GM10248 (cell line): ENCODE measurements around the gene SEMA3F.

Experiments used
- CTCF ChIA-PET: fragments of 300-600 bp; sonication (Branson Sonifier 250); formaldehyde crosslinking; extraction: SDS; loops from one replicate; lab custom pipeline; 2021; ENCODE audit warnings: antibody characterized with exemption; lab: Yijun Ruan, JAX
- POLR2A ChIA-PET: fragments of 350-650 bp; sonication (Branson Sonifier 250); formaldehyde crosslinking; extraction: SDS; loops from one replicate; lab custom pipeline; 2020; ENCODE audit warnings: antibody characterized with exemption; lab: Yijun Ruan, JAX
- DNase-seq: peaks from one replicate; pipeline ENCODE4 v3.0.0; 2012; ENCODE audit errors: extremely low spot score
- TF ChIP-seq, protein P1 (sequence below): IDR thresholded peaks from 2 replicates; pipeline ENCODE4 v1.5.1; 2012; ENCODE audit warnings: mild to moderate bottlenecking, low read depth; ENCODE audit errors: extremely low read depth, missing control alignments, control extremely low read depth

SEMA3F gene

DNA sequence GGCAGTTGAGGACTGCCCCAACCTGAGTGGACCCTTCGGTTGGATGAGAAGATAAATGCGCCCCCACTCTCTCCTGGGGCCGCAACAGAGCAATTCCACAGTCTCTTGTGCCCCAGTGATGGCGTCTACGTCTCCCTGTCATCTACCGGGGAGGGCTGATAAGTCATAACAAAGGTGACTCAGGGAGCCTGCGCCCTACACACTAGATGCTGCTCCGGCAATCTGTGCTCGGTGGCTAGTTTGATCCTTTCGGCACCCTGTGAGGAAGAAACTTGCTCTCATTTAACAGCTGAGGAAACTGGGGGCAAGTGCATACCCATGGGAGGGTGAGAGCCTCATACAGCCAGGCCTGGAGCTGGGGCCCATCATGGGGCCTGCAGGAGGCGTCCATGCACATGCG lies 14.1 kb upstream of the SEMA3F start:
- TF ChIP-seq, protein P1, sequence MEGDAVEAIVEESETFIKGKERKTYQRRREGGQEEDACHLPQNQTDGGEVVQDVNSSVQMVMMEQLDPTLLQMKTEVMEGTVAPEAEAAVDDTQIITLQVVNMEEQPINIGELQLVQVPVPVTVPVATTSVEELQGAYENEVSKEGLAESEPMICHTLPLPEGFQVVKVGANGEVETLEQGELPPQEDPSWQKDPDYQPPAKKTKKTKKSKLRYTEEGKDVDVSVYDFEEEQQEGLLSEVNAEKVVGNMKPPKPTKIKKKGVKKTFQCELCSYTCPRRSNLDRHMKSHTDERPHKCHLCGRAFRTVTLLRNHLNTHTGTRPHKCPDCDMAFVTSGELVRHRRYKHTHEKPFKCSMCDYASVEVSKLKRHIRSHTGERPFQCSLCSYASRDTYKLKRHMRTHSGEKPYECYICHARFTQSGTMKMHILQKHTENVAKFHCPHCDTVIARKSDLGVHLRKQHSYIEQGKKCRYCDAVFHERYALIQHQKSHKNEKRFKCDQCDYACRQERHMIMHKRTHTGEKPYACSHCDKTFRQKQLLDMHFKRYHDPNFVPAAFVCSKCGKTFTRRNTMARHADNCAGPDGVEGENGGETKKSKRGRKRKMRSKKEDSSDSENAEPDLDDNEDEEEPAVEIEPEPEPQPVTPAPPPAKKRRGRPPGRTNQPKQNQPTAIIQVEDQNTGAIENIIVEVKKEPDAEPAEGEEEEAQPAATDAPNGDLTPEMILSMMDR = no peak
- POLR2A ChIA-PET = no interaction called here
- CTCF ChIA-PET = no interaction called here
- DNase-seq = no peak

DNA sequence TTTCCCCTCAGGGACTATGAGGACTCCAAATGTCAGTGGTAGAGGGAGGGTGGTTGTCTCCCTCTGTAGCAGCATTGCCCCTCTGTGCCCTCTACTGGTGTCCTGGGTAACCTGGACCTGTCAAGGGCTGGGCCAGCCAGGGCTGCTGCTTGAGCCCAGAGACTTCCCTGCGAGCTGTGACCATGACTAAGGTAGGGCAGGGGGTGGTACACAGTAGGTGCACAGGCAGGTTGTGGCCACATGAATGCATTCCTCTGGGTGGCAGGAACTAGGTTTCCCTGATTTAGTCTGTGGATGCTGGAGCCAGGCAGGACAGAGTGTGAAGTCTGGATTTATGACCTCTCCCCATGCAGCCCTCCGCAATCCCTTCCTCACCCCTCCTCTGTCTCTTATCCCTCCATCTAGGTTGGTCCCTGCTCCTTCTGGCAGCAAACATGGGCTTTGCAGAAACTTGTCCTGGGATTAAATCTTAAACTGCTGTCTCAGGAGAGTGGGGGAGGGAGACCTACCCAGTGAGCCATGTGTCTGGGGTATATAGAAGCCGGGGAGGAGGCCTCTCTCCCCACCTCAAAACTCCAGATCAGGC lies 8.7 kb upstream of the SEMA3F start:
- POLR2A ChIA-PET = no interaction called here
- CTCF ChIA-PET = no interaction called here
- TF ChIP-seq, protein P1 = no peak
- DNase-seq = no peak

DNA sequence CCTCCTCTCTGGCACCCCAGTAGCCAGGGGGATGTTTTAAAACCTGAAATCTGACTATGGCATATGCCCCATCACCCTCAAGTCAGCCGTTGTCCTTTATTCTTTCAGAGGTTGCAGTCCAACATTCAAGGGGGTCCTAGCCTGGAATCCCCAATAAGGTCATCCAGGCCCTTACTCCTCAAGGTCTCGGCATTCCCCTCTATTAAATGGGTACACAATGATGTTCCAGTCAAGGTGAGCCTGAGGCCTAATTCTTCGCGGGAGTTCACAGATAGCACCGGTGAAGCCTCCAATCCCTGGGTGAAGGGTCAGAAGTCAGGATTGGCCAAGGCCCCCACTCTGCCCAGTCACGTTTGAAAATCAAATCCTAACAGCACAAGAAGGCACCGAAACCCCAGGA lies 8.1 kb upstream of the SEMA3F start:
- POLR2A ChIA-PET = no interaction called here

DNA sequence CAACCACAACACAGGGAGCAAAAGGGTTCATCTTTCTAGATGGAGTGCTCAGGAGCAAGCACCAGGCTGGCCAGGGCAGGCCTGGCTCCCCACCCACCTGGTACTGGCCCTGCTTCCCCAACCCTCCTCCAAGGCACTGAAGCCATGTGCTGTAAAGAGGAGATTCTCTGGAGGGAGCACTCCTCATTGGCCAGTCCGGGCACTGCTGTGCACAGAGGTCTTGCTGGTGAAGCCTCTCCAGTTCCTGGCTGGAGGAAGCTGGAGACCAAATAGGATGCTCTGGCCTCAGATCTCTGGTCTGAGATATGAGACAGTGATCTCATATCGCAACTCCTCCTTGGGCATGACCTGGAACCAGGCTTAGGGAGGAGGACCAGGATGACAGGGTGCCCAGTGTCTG lies 7.7 kb upstream of the SEMA3F start:
- no peak for DNase-seq
- ChIA-PET POLR2A (no interaction called here), CTCF (no interaction called here)
- TF ChIP-seq, protein P1 = no peak

More for the DNA sequence above, 8.1 kb upstream of the SEMA3F start:
- CTCF ChIA-PET = no interaction called here
- TF ChIP-seq, protein P1 = no peak
- DNase-seq = no peak

DNA sequence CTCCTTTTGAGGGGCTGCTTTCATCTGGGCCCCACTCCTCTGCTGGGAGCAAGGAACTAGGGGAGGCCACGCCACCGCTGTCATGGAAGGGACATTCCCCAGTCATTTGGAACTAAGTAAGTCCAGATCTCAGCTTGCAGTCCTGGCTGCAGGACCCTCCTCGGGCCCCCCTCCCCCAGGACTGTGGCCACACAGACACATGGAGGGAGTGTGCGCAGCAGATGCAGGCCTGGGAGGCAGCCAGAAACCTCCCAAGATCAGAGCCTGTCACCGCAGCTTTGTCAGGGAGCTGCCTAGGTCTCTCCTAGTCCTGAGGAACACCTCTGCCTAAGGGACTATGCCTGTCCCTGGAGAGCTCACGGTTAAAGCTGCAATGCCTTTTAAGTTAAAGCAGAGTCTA lies 7.3 kb upstream of the SEMA3F start:
- ChIA-PET POLR2A (no interaction called here), CTCF (no interaction called here)
- DNase-seq = no peak
- TF ChIP-seq, protein P1 = no peak

DNA sequence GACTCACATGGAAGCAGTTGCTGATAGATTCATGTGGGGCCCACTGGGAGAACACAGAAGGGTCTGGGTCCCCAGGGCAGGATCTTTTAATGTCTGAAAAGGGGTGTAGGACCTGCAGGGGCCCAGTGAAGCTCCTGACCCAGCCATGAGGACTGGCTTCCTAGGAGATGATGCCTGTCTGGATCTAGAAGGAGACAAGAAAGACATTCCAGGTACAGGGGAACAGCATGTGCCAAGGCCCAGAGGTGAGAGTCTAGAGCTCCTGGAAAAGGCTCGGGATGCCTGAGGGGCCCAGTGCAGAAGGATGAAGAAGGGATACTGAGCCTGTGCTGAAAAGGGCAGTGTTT lies 4.7 kb upstream of the SEMA3F start:
- CTCF ChIA-PET = interaction anchor here (1.0 to 1.4 kb wide), 3 partner anchors 30 to 110 kb away, joined by 3 to 4 read pairs (median 3); no protein-coding TSS in a partner anchor
- TF ChIP-seq, protein P1 = no peak
- POLR2A ChIA-PET = no interaction called here
- no peak for DNase-seq
